ENCODE results near the gene CHD1L. TPM values are rescaled to one million over a fixed set of nuclear protein-coding genes. Genes with fewer than 3 reads are reported as not detected.

Gene CHD1L
- total and polyA plus RNA-seq, 2 of the 13 experiments (the other 11 are each of a cell fraction or from before 2014, with no cell fraction given) = 74.3 to 111 TPM

DNA sequence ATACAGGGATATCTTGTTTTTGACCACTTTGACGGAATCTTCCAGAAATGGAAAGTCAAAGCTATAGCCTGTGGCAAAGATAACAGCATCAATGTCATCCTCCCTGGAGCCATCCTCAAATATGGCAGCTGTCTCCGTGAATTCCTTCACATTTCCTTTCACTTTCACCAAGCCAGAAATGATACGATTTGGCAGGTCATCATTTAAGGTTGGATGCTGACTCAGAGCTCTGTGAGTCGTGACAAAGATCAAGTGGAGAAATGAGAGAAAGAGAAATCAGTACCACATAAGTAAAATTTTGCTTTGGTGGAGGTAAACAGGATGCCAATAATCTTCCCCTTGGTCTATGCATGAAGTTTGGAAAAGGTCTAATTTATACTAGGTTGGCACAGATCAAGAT, 41.2 kb upstream of the CHD1L start (continued):
- TF ChIP-seq, protein P1, sequence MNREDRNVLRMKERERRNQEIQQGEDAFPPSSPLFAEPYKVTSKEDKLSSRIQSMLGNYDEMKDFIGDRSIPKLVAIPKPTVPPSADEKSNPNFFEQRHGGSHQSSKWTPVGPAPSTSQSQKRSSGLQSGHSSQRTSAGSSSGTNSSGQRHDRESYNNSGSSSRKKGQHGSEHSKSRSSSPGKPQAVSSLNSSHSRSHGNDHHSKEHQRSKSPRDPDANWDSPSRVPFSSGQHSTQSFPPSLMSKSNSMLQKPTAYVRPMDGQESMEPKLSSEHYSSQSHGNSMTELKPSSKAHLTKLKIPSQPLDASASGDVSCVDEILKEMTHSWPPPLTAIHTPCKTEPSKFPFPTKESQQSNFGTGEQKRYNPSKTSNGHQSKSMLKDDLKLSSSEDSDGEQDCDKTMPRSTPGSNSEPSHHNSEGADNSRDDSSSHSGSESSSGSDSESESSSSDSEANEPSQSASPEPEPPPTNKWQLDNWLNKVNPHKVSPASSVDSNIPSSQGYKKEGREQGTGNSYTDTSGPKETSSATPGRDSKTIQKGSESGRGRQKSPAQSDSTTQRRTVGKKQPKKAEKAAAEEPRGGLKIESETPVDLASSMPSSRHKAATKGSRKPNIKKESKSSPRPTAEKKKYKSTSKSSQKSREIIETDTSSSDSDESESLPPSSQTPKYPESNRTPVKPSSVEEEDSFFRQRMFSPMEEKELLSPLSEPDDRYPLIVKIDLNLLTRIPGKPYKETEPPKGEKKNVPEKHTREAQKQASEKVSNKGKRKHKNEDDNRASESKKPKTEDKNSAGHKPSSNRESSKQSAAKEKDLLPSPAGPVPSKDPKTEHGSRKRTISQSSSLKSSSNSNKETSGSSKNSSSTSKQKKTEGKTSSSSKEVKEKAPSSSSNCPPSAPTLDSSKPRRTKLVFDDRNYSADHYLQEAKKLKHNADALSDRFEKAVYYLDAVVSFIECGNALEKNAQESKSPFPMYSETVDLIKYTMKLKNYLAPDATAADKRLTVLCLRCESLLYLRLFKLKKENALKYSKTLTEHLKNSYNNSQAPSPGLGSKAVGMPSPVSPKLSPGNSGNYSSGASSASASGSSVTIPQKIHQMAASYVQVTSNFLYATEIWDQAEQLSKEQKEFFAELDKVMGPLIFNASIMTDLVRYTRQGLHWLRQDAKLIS (CRISPR knock-in tag; IDR thresholded peaks at IDR 0.05) = no peak
- TF ChIP-seq ZNF136 (CRISPR knock-in tag; IDR thresholded peaks at IDR 0.05; ENCODE audit: low read depth) = no peak
- TF ChIP-seq ZSCAN12 (CRISPR knock-in tag; IDR thresholded peaks at IDR 0.05) = no peak
- no peak for TF ChIP-seq ZNF253 (CRISPR knock-in tag; IDR thresholded peaks at IDR 0.05; ENCODE audit: borderline replicate concordance)
- TF ChIP-seq ZNF230 (CRISPR knock-in tag; IDR thresholded peaks at IDR 0.05) = no peak
- TF ChIP-seq, protein P2, sequence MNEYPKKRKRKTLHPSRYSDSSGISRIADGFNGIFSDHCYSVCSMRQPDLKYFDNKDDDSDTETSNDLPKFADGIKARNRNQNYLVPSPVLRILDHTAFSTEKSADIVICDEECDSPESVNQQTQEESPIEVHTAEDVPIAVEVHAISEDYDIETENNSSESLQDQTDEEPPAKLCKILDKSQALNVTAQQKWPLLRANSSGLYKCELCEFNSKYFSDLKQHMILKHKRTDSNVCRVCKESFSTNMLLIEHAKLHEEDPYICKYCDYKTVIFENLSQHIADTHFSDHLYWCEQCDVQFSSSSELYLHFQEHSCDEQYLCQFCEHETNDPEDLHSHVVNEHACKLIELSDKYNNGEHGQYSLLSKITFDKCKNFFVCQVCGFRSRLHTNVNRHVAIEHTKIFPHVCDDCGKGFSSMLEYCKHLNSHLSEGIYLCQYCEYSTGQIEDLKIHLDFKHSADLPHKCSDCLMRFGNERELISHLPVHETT (CRISPR knock-in tag; conservative IDR thresholded peaks at IDR 0.05) = no peak
- TF ChIP-seq HMG20B (CRISPR knock-in tag; conservative IDR thresholded peaks at IDR 0.05) = no peak
- TF ChIP-seq, protein P3, sequence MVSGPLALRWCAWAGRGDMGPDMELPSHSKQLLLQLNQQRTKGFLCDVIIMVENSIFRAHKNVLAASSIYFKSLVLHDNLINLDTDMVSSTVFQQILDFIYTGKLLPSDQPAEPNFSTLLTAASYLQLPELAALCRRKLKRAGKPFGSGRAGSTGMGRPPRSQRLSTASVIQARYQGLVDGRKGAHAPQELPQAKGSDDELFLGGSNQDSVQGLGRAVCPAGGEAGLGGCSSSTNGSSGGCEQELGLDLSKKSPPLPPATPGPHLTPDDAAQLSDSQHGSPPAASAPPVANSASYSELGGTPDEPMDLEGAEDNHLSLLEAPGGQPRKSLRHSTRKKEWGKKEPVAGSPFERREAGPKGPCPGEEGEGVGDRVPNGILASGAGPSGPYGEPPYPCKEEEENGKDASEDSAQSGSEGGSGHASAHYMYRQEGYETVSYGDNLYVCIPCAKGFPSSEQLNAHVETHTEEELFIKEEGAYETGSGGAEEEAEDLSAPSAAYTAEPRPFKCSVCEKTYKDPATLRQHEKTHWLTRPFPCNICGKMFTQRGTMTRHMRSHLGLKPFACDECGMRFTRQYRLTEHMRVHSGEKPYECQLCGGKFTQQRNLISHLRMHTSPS (CRISPR knock-in tag; IDR thresholded peaks at IDR 0.05; ENCODE audit: low read depth) = no peak
- peak; percentile 68 for TF ChIP-seq POLR2G (IDR thresholded peaks at IDR 0.05; ENCODE audit: low read depth, low read length)
- no peak for TF ChIP-seq KLF9 (CRISPR knock-in tag; IDR thresholded peaks at IDR 0.05; ENCODE audit: low read depth)
- no peak for TF ChIP-seq ZIK1 (CRISPR knock-in tag; IDR thresholded peaks at IDR 0.05; ENCODE audit: borderline replicate concordance, low read depth)
- no peak for TF ChIP-seq ARNT (IDR thresholded peaks at IDR 0.05)
- TF ChIP-seq, protein P4, sequence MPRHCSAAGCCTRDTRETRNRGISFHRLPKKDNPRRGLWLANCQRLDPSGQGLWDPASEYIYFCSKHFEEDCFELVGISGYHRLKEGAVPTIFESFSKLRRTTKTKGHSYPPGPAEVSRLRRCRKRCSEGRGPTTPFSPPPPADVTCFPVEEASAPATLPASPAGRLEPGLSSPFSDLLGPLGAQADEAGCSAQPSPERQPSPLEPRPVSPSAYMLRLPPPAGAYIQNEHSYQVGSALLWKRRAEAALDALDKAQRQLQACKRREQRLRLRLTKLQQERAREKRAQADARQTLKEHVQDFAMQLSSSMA (CRISPR knock-in tag; IDR thresholded peaks at IDR 0.05) = no peak
- no peak for TF ChIP-seq ZSCAN9 (CRISPR knock-in tag; IDR thresholded peaks at IDR 0.05; ENCODE audit: borderline replicate concordance)
- TF ChIP-seq IRF2 (CRISPR knock-in tag; IDR thresholded peaks at IDR 0.05) = 0 out of 2 replicates have a peak, but pooled peaks have one; percentile 11
- no peak for TF ChIP-seq AHR (CRISPR knock-in tag; IDR thresholded peaks at IDR 0.05)
- TF ChIP-seq ZSCAN30 (CRISPR knock-in tag; IDR thresholded peaks at IDR 0.05) = no peak
- no peak for TF ChIP-seq ETV5 (CRISPR knock-in tag; IDR thresholded peaks at IDR 0.05; ENCODE audit: borderline replicate concordance)
- TF ChIP-seq ZNF431 (CRISPR knock-in tag; IDR thresholded peaks at IDR 0.05; ENCODE audit: borderline replicate concordance, low read depth) = no peak
- TF ChIP-seq ZNF709 (CRISPR knock-in tag; IDR thresholded peaks at IDR 0.05) = no peak
- no peak for TF ChIP-seq NR1H2 (CRISPR knock-in tag; IDR thresholded peaks at IDR 0.05; ENCODE audit: borderline replicate concordance, low read depth)
- peak; percentile 95 for TF ChIP-seq RBM22 (optimal IDR thresholded peaks at IDR 0.05; ENCODE audit: low read length)
- TF ChIP-seq MAFF (IDR thresholded peaks at IDR 0.05; ENCODE audit: low read depth, low read length) = 0 out of 2 replicates have a peak, but pooled peaks have one; percentile 20
- TF ChIP-seq PCBP1 (IDR thresholded peaks at IDR 0.05; ENCODE audit: borderline replicate concordance, low read depth, low read length) = no peak
- no peak for TF ChIP-seq ZNF3 (CRISPR knock-in tag; IDR thresholded peaks at IDR 0.05)
- no peak for TF ChIP-seq MEIS2 (CRISPR knock-in tag; IDR thresholded peaks at IDR 0.05)
